Activated naive CD8-positive, alpha-beta T cell treated with anti-CD3 and anti-CD28 coated beads for 36 hours (primary cell): Measurements from ENCODE around the gene RAD9B. TPM values are rescaled to one million over a fixed set of nuclear protein-coding genes. Genes with fewer than 3 reads are reported as not detected.
"Not testable (repeated sequence)": the region's sequence is repeated elsewhere in the genome, so short reads cannot be mapped to it uniquely, and the experiment has no call there.

Experiments
- DNase-seq: peaks from one replicate; pipeline ENCODE4 v3.0.0; 2021
- H3K27ac Mint-ChIP-seq: one replicate; pipeline ENCODE4 v1.8.0; 2022; ENCODE audit warnings: mild to moderate bottlenecking, moderate library complexity, mixed read lengths
- H3K27me3 Mint-ChIP-seq: one replicate; pipeline ENCODE4 v1.8.0; 2022; ENCODE audit warnings: mild to moderate bottlenecking, mixed read lengths
- H3K36me3 Mint-ChIP-seq: one replicate; pipeline ENCODE4 v1.8.0; 2021; ENCODE audit warnings: mild to moderate bottlenecking, mixed read lengths
- H3K4me1 Mint-ChIP-seq: one replicate; pipeline ENCODE4 v1.8.0; 2021; ENCODE audit warnings: mixed read lengths
- H3K4me3 Mint-ChIP-seq: one replicate; pipeline ENCODE4 v1.8.0; 2022; ENCODE audit warnings: mild to moderate bottlenecking, moderate library complexity, mixed read lengths
- H3K9me3 Mint-ChIP-seq: one replicate; pipeline ENCODE4 v1.8.0; 2022; ENCODE audit warnings: mixed read lengths
- total RNA-seq, 2 experiments: library from RNA; stranded (reverse); gene quantifications; one replicate each; pipeline ENCODE4 v1.2.3, GENCODE V29; 2021

The RAD9B gene
- total RNA-seq, result 1 to 10 TPM; 2.8 to 3.2 TPM

DNA sequence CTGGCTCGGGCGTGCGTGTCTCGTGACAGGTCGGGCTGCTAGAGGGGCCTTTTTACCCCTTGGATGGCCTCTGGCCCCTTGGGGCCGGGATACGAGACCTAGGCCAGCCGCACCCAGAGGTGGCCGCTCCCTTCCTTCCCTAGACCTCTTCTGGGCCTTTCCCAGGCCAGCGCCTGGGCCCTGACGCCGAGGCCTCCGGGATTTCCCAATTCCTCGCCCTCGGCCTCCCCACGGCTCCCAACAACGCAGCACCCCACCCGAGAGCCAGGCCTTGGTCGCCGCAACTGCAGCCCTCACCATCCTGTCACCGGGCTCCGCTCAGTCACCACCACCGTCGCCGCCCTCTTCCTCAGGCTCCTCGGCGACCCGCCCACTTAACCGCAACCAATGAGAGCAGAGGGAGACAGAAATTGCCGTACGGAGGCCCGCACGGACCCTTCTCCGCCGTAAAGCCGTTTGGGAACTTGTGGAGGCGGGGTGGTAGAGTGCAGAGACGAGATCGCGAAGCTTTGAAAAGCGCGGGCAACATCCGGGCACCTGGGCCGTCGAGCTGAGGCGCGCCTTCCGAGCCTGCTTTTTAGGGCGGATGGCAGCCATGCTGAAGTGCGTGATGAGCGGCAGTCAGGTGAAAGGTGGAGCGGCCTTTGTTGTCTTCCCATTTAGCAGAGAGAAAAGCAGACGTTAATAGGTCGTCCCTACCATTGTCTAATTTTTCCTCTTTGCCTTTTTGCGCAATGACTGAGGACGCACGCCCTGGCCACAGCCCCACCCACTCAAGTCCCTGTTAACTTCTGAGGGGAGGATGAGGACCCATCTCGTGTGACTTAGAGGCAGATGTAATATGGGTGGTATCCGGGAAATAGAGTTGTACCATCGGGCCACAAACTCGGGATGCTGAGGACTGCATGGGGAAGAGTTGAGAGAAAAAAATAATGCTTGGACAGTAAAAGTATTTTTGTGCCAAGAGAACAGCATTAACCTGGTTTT, at the start of gene RAD9B, which contains the start of gene VPS29:
RAD9B (plus strand) TSS at position 580 of the 987 bp plus-strand sequence; CDS start at position 587, 7 bp downstream.
VPS29 (minus strand) TSS at position 360 of the 987 bp plus-strand sequence; CDS start at position 300, 60 bp downstream.
- peaks cover 30% of the 10 kb centered on the region for H3K4me1 Mint-ChIP-seq
- peak within 1 kb of the TSS; percentile 99 for H3K27ac Mint-ChIP-seq
- peaks cover 4% of the 10 kb centered on the region for H3K27me3 Mint-ChIP-seq
- peak; percentile 99 for DNase-seq
- H3K9me3 Mint-ChIP-seq, result peaks cover 7% of the 10 kb centered on the region
- H3K4me3 Mint-ChIP-seq, result peak within 1 kb of the TSS; percentile 99
- peaks cover 27% of the 10 kb centered on the region for H3K36me3 Mint-ChIP-seq

DNA sequence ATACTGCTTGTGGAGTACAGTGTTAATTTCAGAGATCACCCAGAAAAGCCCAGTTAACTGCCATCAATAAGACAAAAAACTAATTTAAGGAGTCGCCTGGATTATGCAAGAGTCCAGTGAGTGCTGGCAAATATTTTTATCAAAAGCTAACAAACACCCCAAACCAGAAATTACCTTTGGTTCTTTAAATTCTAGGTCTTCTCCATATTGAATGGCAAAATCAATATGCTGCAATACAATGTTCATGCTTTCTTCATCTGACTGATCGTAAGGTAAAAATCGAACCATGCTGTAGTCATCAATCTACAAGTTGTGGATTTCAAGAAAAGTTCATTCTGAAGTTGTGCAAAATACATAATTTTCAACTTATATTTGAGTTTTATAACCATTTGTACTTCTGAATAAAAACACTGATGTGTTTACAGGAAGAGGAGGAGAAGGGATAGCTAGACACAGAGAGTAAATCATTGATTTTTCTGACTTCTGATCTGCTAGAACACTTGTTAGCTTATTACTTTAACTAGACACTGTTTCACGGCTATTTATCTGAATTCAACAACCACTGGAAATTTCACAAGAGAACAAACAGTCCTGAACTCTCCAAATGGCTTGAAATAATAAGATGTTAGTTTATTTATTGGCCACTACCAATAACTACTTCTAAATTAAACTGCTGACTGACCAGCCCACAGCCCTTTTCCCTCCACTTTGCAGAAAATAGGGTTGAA, 48.4 kb upstream of the RAD9B start:
- peaks cover 26% of the 10 kb centered on the region for H3K36me3 Mint-ChIP-seq

GRCh38 chr12:110458756-110459155, 43.4 kb upstream of the RAD9B start:
- DNase-seq, result no peak
- Mint-ChIP-seq H3K27me3 (no peaks in the 10 kb centered on the region), H3K4me3 (no peak overlapping the region), H3K9me3 (no peaks in the 10 kb centered on the region), H3K4me1 (peaks cover 5% of the 10 kb centered on the region), H3K27ac (no peak overlapping the region), H3K36me3 (peaks cover 20% of the 10 kb centered on the region)

More for the DNA sequence above, 48.4 kb upstream of the RAD9B start:
- no peak overlapping the region for H3K4me3 Mint-ChIP-seq
- no peaks in the 10 kb centered on the region for H3K27me3 Mint-ChIP-seq
- peaks cover 10% of the 10 kb centered on the region for H3K4me1 Mint-ChIP-seq
- H3K9me3 Mint-ChIP-seq, result no peaks in the 10 kb centered on the region
- H3K27ac Mint-ChIP-seq, result no peak overlapping the region
- DNase-seq, result no peak

- Mint-ChIP-seq H3K36me3 (peaks cover 19% of the 10 kb centered on the region), H3K4me1 (peaks cover 14% of the 10 kb centered on the region)
- H3K9me3 Mint-ChIP-seq, H3K4me3 Mint-ChIP-seq, H3K27ac Mint-ChIP-seq, DNase-seq, H3K27me3 Mint-ChIP-seq: not testable (repeated sequence)
Measured at GRCh38 chr12:110461189-110461588, 40.9 kb upstream of the RAD9B start.

DNA sequence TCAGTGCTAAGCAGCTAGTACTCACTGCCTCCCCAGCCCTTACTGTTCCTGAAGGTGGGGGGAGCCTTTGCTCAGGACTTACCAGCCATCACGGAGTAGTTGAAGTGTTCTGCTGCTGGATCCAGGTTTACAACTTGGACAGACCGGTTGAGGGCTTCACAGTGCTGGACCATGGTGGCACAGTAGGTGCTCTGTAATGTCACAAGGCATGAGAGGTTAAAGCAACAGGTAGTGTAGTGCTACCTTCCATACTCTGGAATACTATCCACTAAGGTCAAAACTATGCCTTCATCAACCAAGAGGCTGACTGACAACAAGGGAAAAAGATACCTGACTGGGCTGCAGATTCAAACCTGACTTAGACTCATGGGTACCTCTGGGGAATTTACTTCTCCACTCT, 37.1 kb upstream of the RAD9B start:
- H3K36me3 Mint-ChIP-seq, result peaks cover 17% of the 10 kb centered on the region
- no peak overlapping the region for H3K27ac Mint-ChIP-seq
- DNase-seq, result no peak
- H3K4me3 Mint-ChIP-seq, result no peak overlapping the region
- peaks cover 29% of the 10 kb centered on the region for H3K4me1 Mint-ChIP-seq
- no peaks in the 10 kb centered on the region for H3K27me3 Mint-ChIP-seq
- H3K9me3 Mint-ChIP-seq, result no peaks in the 10 kb centered on the region

DNA sequence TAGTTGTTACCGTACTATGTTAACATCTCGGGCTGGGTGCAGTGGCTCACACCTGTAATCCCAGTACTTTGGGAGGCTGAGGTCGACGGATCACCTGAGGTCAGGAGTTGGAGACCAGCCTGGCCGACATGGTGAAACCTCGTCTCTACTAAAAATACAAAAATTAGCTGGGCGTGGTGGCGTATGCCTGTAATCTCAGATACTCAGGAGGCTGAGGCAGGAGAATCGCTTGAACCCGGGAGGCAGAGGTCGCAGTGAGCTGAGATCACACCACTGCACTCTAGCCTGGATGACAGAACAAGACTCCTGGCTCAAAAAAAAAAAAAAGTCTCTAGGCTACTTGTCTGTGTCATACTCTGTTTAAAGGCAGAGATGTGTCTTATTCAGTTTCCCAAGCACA, 36.4 kb upstream of the RAD9B start:
- not testable (repeated sequence) for H3K27me3 Mint-ChIP-seq, H3K9me3 Mint-ChIP-seq, H3K27ac Mint-ChIP-seq, H3K4me3 Mint-ChIP-seq, DNase-seq
- Mint-ChIP-seq H3K36me3 (peaks cover 24% of the 10 kb centered on the region), H3K4me1 (peaks cover 36% of the 10 kb centered on the region)

DNA sequence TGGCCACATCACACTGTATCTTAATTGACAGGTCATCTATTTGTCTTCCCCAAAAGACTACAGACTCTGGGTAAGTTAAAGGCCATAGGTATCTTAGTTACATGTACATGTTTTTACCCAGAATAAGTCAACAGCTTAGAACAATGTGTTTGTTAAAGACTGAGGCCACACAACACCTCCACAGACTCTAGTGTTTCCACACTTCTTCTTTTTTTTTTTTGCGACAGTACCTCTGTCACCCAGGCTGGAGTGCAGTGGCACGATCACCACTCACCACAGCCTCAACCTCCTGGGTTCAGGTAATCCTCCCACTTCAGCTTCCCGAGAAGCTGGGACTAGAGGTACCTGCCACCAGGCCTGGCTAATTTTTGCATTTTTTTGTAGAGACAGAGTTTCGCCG, 35.3 kb upstream of the RAD9B start:
- Mint-ChIP-seq H3K9me3 (no peaks in the 10 kb centered on the region), H3K4me1 (peaks cover 35% of the 10 kb centered on the region), H3K36me3 (peaks cover 33% of the 10 kb centered on the region), H3K27me3 (no peaks in the 10 kb centered on the region), H3K4me3 (peak overlapping the region; percentile 96), H3K27ac (no peak overlapping the region)
- DNase-seq, result no peak

- Mint-ChIP-seq H3K27ac (peak overlapping the region; percentile 99), H3K4me3 (peak overlapping the region; percentile 96), H3K9me3 (no peaks in the 10 kb centered on the region), H3K36me3 (peaks cover 33% of the 10 kb centered on the region), H3K4me1 (peaks cover 31% of the 10 kb centered on the region), H3K27me3 (no peaks in the 10 kb centered on the region)
- no peak for DNase-seq
Measured at GRCh38 chr12:110467847-110468213, 34.3 kb upstream of the RAD9B start.

DNA sequence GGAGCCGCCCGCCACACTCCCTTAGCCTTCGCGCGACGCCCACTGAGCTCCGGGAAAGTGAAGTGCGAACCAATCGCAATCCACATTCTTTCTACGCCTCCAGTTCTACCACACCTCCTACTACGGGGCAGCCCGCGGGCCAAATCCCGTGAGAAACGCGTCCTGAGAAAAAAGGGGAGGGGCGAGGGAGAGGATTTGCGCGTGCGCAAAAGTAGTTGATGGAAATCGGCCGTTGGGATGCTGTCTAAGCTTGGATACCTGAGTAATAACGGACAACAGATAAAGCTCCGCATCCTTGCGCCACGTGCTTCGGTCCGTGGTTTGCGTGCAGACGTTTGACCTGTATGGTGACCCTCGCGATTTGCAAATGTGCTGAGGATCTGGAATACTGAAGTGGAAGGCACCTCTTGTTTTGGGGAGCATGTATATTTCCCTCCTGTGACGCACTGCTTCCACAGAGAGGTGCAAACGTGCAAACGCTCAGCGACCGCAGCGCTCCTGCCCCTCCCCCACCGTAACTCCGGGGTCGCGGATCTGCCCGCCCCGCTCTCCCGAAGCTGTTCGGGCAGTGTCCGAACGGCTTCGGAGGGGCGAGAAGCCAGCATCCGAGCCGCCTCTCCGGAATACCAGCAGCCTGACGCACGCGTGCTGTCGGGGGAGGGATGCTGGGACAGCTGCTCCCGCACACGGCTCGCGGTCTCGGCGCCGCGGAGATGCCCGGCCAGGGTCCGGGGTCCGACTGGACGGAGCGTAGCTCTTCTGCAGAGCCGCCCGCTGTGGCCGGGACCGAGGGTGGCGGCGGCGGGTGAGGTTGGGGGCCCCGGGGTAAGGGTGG, 33.7 kb upstream of the RAD9B start, which contains the start of the genes FAM216A and GPN3:
FAM216A (plus strand) TSS at position 632 of the 835 bp plus-strand sequence; CDS start at position 663, 31 bp downstream.
GPN3 (minus strand) TSS at position 44 of the 835 bp plus-strand sequence. CDS start 54 bp downstream, outside the sequence.
- Mint-ChIP-seq H3K4me3 (peak within 1 kb of the TSS; percentile 96), H3K27ac (peak within 1 kb of the TSS; percentile 99), H3K27me3 (no peaks in the 10 kb centered on the region), H3K4me1 (peaks cover 31% of the 10 kb centered on the region), H3K9me3 (no peaks in the 10 kb centered on the region), H3K36me3 (peaks cover 28% of the 10 kb centered on the region)
- peak; percentile 94 for DNase-seq

DNA sequence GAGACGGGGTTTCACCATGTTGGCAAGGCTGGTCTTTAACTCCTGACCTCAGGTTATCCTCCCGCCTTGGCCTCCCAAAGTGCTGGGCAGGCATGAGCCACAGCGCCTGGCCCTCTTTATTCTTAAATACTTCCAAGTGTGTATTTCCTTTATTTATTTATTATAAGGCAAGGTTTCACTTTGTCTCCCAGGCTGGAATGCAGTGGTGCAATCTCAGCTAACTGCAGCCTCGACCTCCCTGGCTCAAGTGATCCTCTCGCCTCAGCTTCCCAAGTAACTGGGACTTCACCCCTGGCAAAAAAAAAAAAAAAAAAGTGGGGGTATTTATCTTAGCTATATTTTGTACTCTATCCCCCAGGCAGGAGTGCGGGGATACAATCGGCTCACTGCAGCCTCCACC, 26.7 kb upstream of the RAD9B start:
- H3K36me3 Mint-ChIP-seq, result peaks cover 17% of the 10 kb centered on the region
- H3K27ac Mint-ChIP-seq, result no peak overlapping the region
- no peak overlapping the region for H3K4me3 Mint-ChIP-seq
- no peaks in the 10 kb centered on the region for H3K27me3 Mint-ChIP-seq
- H3K4me1 Mint-ChIP-seq, result peaks cover 7% of the 10 kb centered on the region
- DNase-seq, result no peak
- no peaks in the 10 kb centered on the region for H3K9me3 Mint-ChIP-seq

DNA sequence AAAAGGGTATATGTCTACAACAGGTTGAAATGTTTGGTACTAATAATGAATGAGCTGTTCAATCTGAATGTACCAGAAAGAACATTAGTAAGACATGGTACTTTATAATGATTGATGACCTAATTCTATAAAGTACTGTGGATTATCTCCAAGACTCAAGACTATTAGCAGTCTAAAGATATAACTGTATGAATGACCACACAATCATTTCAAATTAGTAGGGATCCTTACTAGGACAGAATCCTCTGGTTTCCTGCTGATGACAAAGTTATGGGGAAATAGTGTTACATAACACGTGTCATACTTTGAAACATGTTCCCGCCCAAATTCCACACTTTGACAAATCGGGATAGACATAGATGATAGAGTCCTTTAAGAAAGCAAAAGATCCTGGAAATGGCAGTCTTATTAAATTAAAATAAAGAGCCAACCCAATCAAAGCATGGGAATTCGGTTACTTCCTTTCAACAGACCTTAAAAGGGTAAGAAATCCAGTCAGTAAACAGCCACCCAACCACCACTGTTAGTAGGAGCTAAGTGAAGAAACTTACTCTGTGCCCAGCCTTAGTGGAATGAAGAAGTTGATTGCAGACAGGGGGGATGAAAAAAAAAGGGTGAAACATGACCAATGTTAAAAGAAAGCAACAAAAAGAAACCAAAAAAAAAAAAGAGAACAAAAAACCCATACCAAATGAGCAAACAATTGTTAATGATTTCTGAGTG, 3.0 kb upstream of the RAD9B start:
- H3K27ac Mint-ChIP-seq, result peak overlapping the region; percentile 32
- peaks cover 4% of the 10 kb centered on the region for H3K27me3 Mint-ChIP-seq
- H3K36me3 Mint-ChIP-seq, result peaks cover 27% of the 10 kb centered on the region
- peaks cover 32% of the 10 kb centered on the region for H3K4me1 Mint-ChIP-seq
- peaks cover 7% of the 10 kb centered on the region for H3K9me3 Mint-ChIP-seq
- peak overlapping the region; percentile 32 for H3K4me3 Mint-ChIP-seq
- no peak for DNase-seq

DNA sequence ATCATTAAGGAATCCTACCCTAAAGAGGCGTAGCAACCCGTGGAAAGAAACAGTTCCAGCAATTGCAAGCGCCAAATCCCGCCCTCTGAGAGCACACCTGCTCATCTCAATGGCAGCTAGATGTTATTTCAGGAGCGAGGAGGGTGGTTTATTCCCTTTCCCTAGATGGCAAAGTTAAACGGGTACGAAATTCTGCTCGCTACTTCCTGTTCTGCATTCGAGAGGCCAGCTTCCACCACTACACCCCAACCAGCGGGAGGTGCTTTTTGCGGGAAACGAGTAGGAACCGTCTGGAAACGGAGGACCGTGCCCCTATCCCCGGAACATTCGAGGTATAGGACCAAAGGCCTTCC, 756 bp upstream of the RAD9B start:
- Mint-ChIP-seq H3K27me3 (peaks cover 4% of the 10 kb centered on the region), H3K27ac (peak overlapping the region; percentile 99), H3K36me3 (peaks cover 27% of the 10 kb centered on the region), H3K4me1 (peaks cover 32% of the 10 kb centered on the region), H3K9me3 (peaks cover 7% of the 10 kb centered on the region), H3K4me3 (peak overlapping the region; percentile 99)
- no peak for DNase-seq

- Mint-ChIP-seq H3K4me1 (peaks cover 28% of the 10 kb centered on the region), H3K9me3 (peaks cover 7% of the 10 kb centered on the region), H3K27me3 (peaks cover 4% of the 10 kb centered on the region), H3K4me3 (no peak overlapping the region), H3K27ac (no peak overlapping the region), H3K36me3 (peaks cover 27% of the 10 kb centered on the region)
- DNase-seq, result no peak
Measured at GRCh38 chr12:110503432-110503831, 1.3 kb downstream of the RAD9B start.

DNA sequence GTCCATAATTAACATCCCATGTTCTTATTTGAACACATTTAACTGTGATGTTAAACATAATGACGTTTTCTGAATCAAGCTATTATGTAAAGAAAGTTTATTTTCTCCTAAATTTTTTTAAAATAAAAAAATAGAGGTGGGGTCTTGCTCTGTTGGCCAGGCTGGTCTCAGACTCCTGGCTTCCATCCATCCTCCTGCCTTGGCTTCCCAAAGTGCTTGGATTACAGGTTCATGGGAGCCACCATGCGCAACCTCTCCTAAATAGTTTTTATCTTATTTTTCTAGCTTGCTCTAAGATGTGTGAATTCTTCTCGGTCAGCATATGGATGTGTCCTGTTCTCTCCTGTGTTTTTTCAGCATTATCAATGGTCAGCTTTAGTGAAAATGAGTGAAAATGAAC, 3.2 kb downstream of the RAD9B start:
- Mint-ChIP-seq H3K27me3 (peaks cover 4% of the 10 kb centered on the region), H3K4me3 (no peak overlapping the region), H3K4me1 (peaks cover 12% of the 10 kb centered on the region), H3K27ac (no peak overlapping the region), H3K36me3 (peaks cover 20% of the 10 kb centered on the region), H3K9me3 (peaks cover 7% of the 10 kb centered on the region)
- no peak for DNase-seq
